ENCODE measurements around the gene KRT15.

KRT15 gene

GRCh38 chr17:41505809-41506767 lies 12.6 kb downstream of the KRT15 start:
- no peak overlapping the region for H3K27ac ChIP-seq (ENCODE audit: insufficient read depth in 1 of 2, low read depth in 1 of 2, low read length in 2 of 2, poor library complexity in 1 of 2, severe bottlenecking in 2 of 2)
- H3K4me1 ChIP-seq (ENCODE audit: control extremely low read depth in 1 of 4, control insufficient read depth in 4 of 4, insufficient read depth in 4 of 4, low read length in 3 of 4): no peaks in the 10 kb centered on the region
- WGBS (ENCODE audit: insufficient coverage): 91% methylated on average over 8 of the region's 14 CpGs
- ChIA-PET POLR2A (no interaction called here), CTCF (no interaction called here)
- peaks cover 0 to 2% (median 0%) of the 10 kb centered on the region in 5 experiments for H3K27me3 ChIP-seq (replicated peaks in 2 of 5; ENCODE audit: control insufficient read depth in 4 of 5, insufficient read depth in 5 of 5, low read length in 4 of 5)
- H3K36me3 ChIP-seq (ENCODE audit: control insufficient read depth in 4 of 4, insufficient read depth in 4 of 4, low read length in 3 of 4): no peaks in the 10 kb centered on the region
- H3K4me3 ChIP-seq (ENCODE audit: control insufficient read depth in 1 of 7, extremely low read depth in 1 of 7, insufficient read depth in 4 of 7, low read depth in 2 of 7, low read length in 6 of 7): no peak overlapping the region
- DNase-seq: peak in 1 of 3 donors; percentile 17
- no peaks in the 10 kb centered on the region for H3K9me3 ChIP-seq (ENCODE audit: control extremely low read depth in 1 of 5, control insufficient read depth in 4 of 5, insufficient read depth in 2 of 5, low read depth in 1 of 5, low read length in 4 of 5)

- CTCF ChIA-PET: no interaction called here
- DNase-seq: no peak
- Histone ChIP-seq H3K27me3 (replicated peaks in 2 of 5; ENCODE audit: control insufficient read depth in 4 of 5, insufficient read depth in 5 of 5, low read length in 4 of 5) (peaks cover 0 to 2% (median 0%) of the 10 kb centered on the region in 5 experiments), H3K4me3 (ENCODE audit: control insufficient read depth in 1 of 7, extremely low read depth in 1 of 7, insufficient read depth in 4 of 7, low read depth in 2 of 7, low read length in 6 of 7) (no peak within 1 kb of the TSS), H3K4me1 (ENCODE audit: control extremely low read depth in 1 of 4, control insufficient read depth in 4 of 4, insufficient read depth in 4 of 4, low read length in 3 of 4) (no peaks in the 10 kb centered on the region), H3K27ac (ENCODE audit: insufficient read depth in 1 of 2, low read depth in 1 of 2, low read length in 2 of 2, poor library complexity in 1 of 2, severe bottlenecking in 2 of 2) (no peak within 1 kb of the TSS), H3K36me3 (ENCODE audit: control insufficient read depth in 4 of 4, insufficient read depth in 4 of 4, low read length in 3 of 4) (no peaks in the 10 kb centered on the region), H3K9me3 (ENCODE audit: control extremely low read depth in 1 of 5, control insufficient read depth in 4 of 5, insufficient read depth in 2 of 5, low read depth in 1 of 5, low read length in 4 of 5) (no peaks in the 10 kb centered on the region)
- WGBS (ENCODE audit: insufficient coverage): 96% methylated on average over 5 of the region's 17 CpGs
- POLR2A ChIA-PET: no interaction called here
Measured at GRCh38 chr17:41505007-41505808, 13.5 kb downstream of the KRT15 start, which contains the start of gene KRT13. Gene KRT13 (minus strand): TSS chr17:41505612. CDS start chr17:41505550, 62 bp downstream.

GRCh38 chr17:41504246-41504977 lies 14.3 kb downstream of the KRT15 start:
- POLR2A ChIA-PET: no interaction called here

GRCh38 chr17:41503202-41503601 lies 15.5 kb downstream of the KRT15 start:
- POLR2A ChIA-PET: no interaction called here
- no peak overlapping the region for H3K27ac ChIP-seq (ENCODE audit: insufficient read depth in 1 of 2, low read depth in 1 of 2, low read length in 2 of 2, poor library complexity in 1 of 2, severe bottlenecking in 2 of 2)
- WGBS (ENCODE audit: insufficient coverage): 100% methylated on average over 1 of the region's 9 CpGs

More at GRCh38 chr17:41504246-41504977, 14.3 kb downstream of the KRT15 start:
- WGBS (ENCODE audit: insufficient coverage): 98% methylated on average over 7 of the region's 8 CpGs
- CTCF ChIA-PET: no interaction called here
- Histone ChIP-seq H3K9me3 (ENCODE audit: control extremely low read depth in 1 of 5, control insufficient read depth in 4 of 5, insufficient read depth in 2 of 5, low read depth in 1 of 5, low read length in 4 of 5) (no peaks in the 10 kb centered on the region), H3K27ac (ENCODE audit: insufficient read depth in 1 of 2, low read depth in 1 of 2, low read length in 2 of 2, poor library complexity in 1 of 2, severe bottlenecking in 2 of 2) (no peak overlapping the region), H3K4me3 (ENCODE audit: control insufficient read depth in 1 of 7, extremely low read depth in 1 of 7, insufficient read depth in 4 of 7, low read depth in 2 of 7, low read length in 6 of 7) (no peak overlapping the region), H3K4me1 (ENCODE audit: control extremely low read depth in 1 of 4, control insufficient read depth in 4 of 4, insufficient read depth in 4 of 4, low read length in 3 of 4) (no peaks in the 10 kb centered on the region), H3K36me3 (ENCODE audit: control insufficient read depth in 4 of 4, insufficient read depth in 4 of 4, low read length in 3 of 4) (no peaks in the 10 kb centered on the region), H3K27me3 (replicated peaks in 2 of 5; ENCODE audit: control insufficient read depth in 4 of 5, insufficient read depth in 5 of 5, low read length in 4 of 5) (peaks cover 0 to 2% (median 0%) of the 10 kb centered on the region in 5 experiments)
- no peak for DNase-seq

GRCh38 chr17:41500131-41500911 lies 18.4 kb downstream of the KRT15 start:
- CTCF ChIA-PET: no interaction called here
- POLR2A ChIA-PET: no interaction called here
- peaks cover 0 to 10% (median 3%) of the 10 kb centered on the region in 4 experiments for H3K4me1 ChIP-seq (ENCODE audit: control extremely low read depth in 1 of 4, control insufficient read depth in 4 of 4, insufficient read depth in 4 of 4, low read length in 3 of 4)

More at GRCh38 chr17:41503202-41503601, 15.5 kb downstream of the KRT15 start:
- Histone ChIP-seq H3K36me3 (ENCODE audit: control insufficient read depth in 4 of 4, insufficient read depth in 4 of 4, low read length in 3 of 4) (no peaks in the 10 kb centered on the region), H3K27me3 (replicated peaks in 2 of 5; ENCODE audit: control insufficient read depth in 4 of 5, insufficient read depth in 5 of 5, low read length in 4 of 5) (peaks cover 0 to 2% (median 0%) of the 10 kb centered on the region in 5 experiments), H3K4me1 (ENCODE audit: control extremely low read depth in 1 of 4, control insufficient read depth in 4 of 4, insufficient read depth in 4 of 4, low read length in 3 of 4) (peaks cover 0 to 5% (median 0%) of the 10 kb centered on the region in 4 experiments), H3K4me3 (ENCODE audit: control insufficient read depth in 1 of 7, extremely low read depth in 1 of 7, insufficient read depth in 4 of 7, low read depth in 2 of 7, low read length in 6 of 7) (no peak overlapping the region), H3K9me3 (ENCODE audit: control extremely low read depth in 1 of 5, control insufficient read depth in 4 of 5, insufficient read depth in 2 of 5, low read depth in 1 of 5, low read length in 4 of 5) (no peaks in the 10 kb centered on the region)
- CTCF ChIA-PET: no interaction called here
- no peak for DNase-seq

DNA sequence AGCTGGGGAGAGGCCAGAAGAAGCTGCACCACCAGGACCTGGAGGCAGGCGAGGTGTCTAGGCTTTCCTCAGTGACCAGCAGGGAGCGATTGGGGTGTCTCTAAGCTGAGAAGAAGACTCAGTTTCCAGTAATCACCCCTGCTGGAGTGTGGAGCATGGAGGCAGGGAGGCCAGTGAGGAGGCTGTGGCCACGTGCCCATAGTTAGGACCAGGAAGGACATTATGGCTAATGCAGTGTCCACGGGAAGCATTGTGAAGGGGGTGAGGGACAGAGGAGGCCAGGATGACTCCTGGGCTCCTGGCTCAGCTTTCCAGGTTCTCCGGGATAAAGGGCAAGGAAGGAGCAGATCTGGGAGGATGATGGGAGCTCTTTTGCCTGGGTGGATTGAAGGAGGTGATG lies 19.0 kb downstream of the KRT15 start:
- H3K9me3 ChIP-seq (ENCODE audit: control extremely low read depth in 1 of 5, control insufficient read depth in 4 of 5, insufficient read depth in 2 of 5, low read depth in 1 of 5, low read length in 4 of 5): no peaks in the 10 kb centered on the region
- ChIA-PET CTCF (no interaction called here), POLR2A (no interaction called here)
- no peaks in the 10 kb centered on the region for H3K27me3 ChIP-seq (replicated peaks in 2 of 5; ENCODE audit: control insufficient read depth in 4 of 5, insufficient read depth in 5 of 5, low read length in 4 of 5)
- no peak for DNase-seq
- H3K4me1 ChIP-seq (ENCODE audit: control extremely low read depth in 1 of 4, control insufficient read depth in 4 of 4, insufficient read depth in 4 of 4, low read length in 3 of 4): peaks cover 0 to 10% (median 3%) of the 10 kb centered on the region in 4 experiments
- H3K36me3 ChIP-seq (ENCODE audit: control insufficient read depth in 4 of 4, insufficient read depth in 4 of 4, low read length in 3 of 4): no peaks in the 10 kb centered on the region
- WGBS (ENCODE audit: insufficient coverage): 98% methylated on average over 4 of the region's 5 CpGs
- H3K27ac ChIP-seq (ENCODE audit: insufficient read depth in 1 of 2, low read depth in 1 of 2, low read length in 2 of 2, poor library complexity in 1 of 2, severe bottlenecking in 2 of 2): no peak overlapping the region
- no peak overlapping the region for H3K4me3 ChIP-seq (ENCODE audit: control insufficient read depth in 1 of 7, extremely low read depth in 1 of 7, insufficient read depth in 4 of 7, low read depth in 2 of 7, low read length in 6 of 7)

More at GRCh38 chr17:41500131-41500911, 18.4 kb downstream of the KRT15 start:
- no peak for DNase-seq
- Histone ChIP-seq H3K9me3 (ENCODE audit: control extremely low read depth in 1 of 5, control insufficient read depth in 4 of 5, insufficient read depth in 2 of 5, low read depth in 1 of 5, low read length in 4 of 5) (no peaks in the 10 kb centered on the region), H3K4me3 (ENCODE audit: control insufficient read depth in 1 of 7, extremely low read depth in 1 of 7, insufficient read depth in 4 of 7, low read depth in 2 of 7, low read length in 6 of 7) (no peak overlapping the region), H3K36me3 (ENCODE audit: control insufficient read depth in 4 of 4, insufficient read depth in 4 of 4, low read length in 3 of 4) (no peaks in the 10 kb centered on the region), H3K27me3 (replicated peaks in 2 of 5; ENCODE audit: control insufficient read depth in 4 of 5, insufficient read depth in 5 of 5, low read length in 4 of 5) (no peaks in the 10 kb centered on the region), H3K27ac (ENCODE audit: insufficient read depth in 1 of 2, low read depth in 1 of 2, low read length in 2 of 2, poor library complexity in 1 of 2, severe bottlenecking in 2 of 2) (peak overlapping the region in 1 of 2 experiments; percentile 35)
- 78% methylated on average over 14 of the region's 15 CpGs for WGBS (ENCODE audit: insufficient coverage)

Data from common myeloid progenitor, CD34-positive (primary cell).